Measurements from ENCODE around the gene PRRT4. TPM values are rescaled to one million over a fixed set of nuclear protein-coding genes. Genes with fewer than 3 reads are reported as not detected.

The PRRT4 gene
- total RNA-seq, 3 donors from 2014 or later, result 0.43 to 3.1 TPM; not detected in 1

GRCh38 chr7:128323040-128323439 is 38.5 kb downstream of the PRRT4 start:
- H3K4me3 ChIP-seq, result no peak overlapping the region
- peaks cover 2% of the 10 kb centered on the region for H3K36me3 ChIP-seq (ENCODE audit: low read depth)
- H3K4me1 ChIP-seq (ENCODE audit: low read depth), result no peaks in the 10 kb centered on the region
- DNase-seq (no peak), ATAC-seq (no peak)
- intact Hi-C loops (cut with DNase I, micrococcal nuclease), result no loop called here
- TF ChIP-seq CTCF (IDR thresholded peaks at IDR 0.05), result no peak
- no peaks in the 10 kb centered on the region for H3K9me3 ChIP-seq

GRCh38 chr7:128322040-128322643 is 39.3 kb downstream of the PRRT4 start:
- ATAC-seq (peak; percentile 60), DNase-seq (no peak)
- Histone ChIP-seq H3K4me1 (ENCODE audit: low read depth) (no peaks in the 10 kb centered on the region), H3K36me3 (ENCODE audit: low read depth) (peaks cover 7% of the 10 kb centered on the region), H3K9me3 (no peaks in the 10 kb centered on the region), H3K4me3 (no peak overlapping the region)
- no peak for TF ChIP-seq CTCF (IDR thresholded peaks at IDR 0.05)
- intact Hi-C loops (cut with DNase I, micrococcal nuclease), result no loop called here

GRCh38 chr7:128321044-128321422 is 40.5 kb downstream of the PRRT4 start:
- ATAC-seq, result no peak
- no peak for TF ChIP-seq CTCF (IDR thresholded peaks at IDR 0.05)
- intact Hi-C loops (cut with DNase I, micrococcal nuclease), result no loop called here
- Histone ChIP-seq H3K4me3 (no peak overlapping the region), H3K9me3 (no peaks in the 10 kb centered on the region), H3K4me1 (ENCODE audit: low read depth) (no peaks in the 10 kb centered on the region), H3K36me3 (ENCODE audit: low read depth) (peaks cover 7% of the 10 kb centered on the region)
- no peak for DNase-seq

- intact Hi-C loops (cut with DNase I, micrococcal nuclease), result no loop called here
- H3K36me3 ChIP-seq (ENCODE audit: low read depth), result peaks cover 15% of the 10 kb centered on the region
- TF ChIP-seq CTCF (IDR thresholded peaks at IDR 0.05), result no peak
These were observed 42.8 kb downstream of the PRRT4 start for GRCh38 chr7:128318691-128319090.

GRCh38 chr7:128311013-128311412 is 50.5 kb downstream of the PRRT4 start:
- TF ChIP-seq CTCF (IDR thresholded peaks at IDR 0.05), result no peak
- no peaks in the 10 kb centered on the region for H3K9me3 ChIP-seq
- ATAC-seq (no peak), DNase-seq (no peak)
- H3K4me3 ChIP-seq, result no peak overlapping the region
- intact Hi-C loops (cut with DNase I, micrococcal nuclease), result no loop called here
- H3K36me3 ChIP-seq (ENCODE audit: low read depth), result peaks cover 17% of the 10 kb centered on the region
- H3K4me1 ChIP-seq (ENCODE audit: low read depth), result no peaks in the 10 kb centered on the region

More at GRCh38 chr7:128318691-128319090, 42.8 kb downstream of the PRRT4 start:
- Histone ChIP-seq H3K9me3 (no peaks in the 10 kb centered on the region), H3K4me3 (no peak overlapping the region), H3K4me1 (ENCODE audit: low read depth) (no peaks in the 10 kb centered on the region)
- DNase-seq (no peak), ATAC-seq (no peak)

GRCh38 chr7:128310499-128310898 is 51.0 kb downstream of the PRRT4 start:
- Histone ChIP-seq H3K4me3 (no peak overlapping the region), H3K36me3 (ENCODE audit: low read depth) (peaks cover 17% of the 10 kb centered on the region), H3K4me1 (ENCODE audit: low read depth) (no peaks in the 10 kb centered on the region), H3K9me3 (no peaks in the 10 kb centered on the region)
- DNase-seq (no peak), ATAC-seq (no peak)
- TF ChIP-seq CTCF (IDR thresholded peaks at IDR 0.05), result no peak
- intact Hi-C loops (cut with DNase I, micrococcal nuclease), result no loop called here

All from mucosa of descending colon (tissue), 3 donors.